ENCODE data around the gene CBLC.

Gene CBLC

GRCh38 chr19:44777715-44778347 lies at the start of gene CBLC:
TSS of gene CBLC (plus strand) at chr19:44777890. CDS start at chr19:44777932, 42 bp downstream.
- DNase-seq (ENCODE audit: low read depth): no peak

DNA sequence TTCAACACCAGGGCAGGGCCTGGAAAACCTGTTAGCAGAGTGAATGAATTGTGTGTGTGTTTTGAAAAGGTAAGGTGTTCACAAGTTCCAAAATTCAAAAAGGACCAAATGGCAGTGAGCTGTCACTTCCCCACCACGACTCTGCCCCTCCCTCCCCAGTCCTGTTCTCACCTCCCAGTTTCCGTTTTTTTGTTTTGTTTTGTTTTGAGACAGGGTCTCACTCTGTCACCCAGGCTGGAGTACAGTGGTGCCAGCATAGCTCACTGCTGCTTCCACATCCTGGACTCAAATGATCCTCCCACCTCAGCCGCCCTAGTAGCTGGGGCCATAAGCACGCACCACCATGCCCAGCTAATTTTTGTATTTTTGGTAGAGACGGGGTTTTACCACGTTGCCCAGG lies 49.5 kb upstream of the CBLC start:
- no peak for DNase-seq (ENCODE audit: low read depth)

DNA sequence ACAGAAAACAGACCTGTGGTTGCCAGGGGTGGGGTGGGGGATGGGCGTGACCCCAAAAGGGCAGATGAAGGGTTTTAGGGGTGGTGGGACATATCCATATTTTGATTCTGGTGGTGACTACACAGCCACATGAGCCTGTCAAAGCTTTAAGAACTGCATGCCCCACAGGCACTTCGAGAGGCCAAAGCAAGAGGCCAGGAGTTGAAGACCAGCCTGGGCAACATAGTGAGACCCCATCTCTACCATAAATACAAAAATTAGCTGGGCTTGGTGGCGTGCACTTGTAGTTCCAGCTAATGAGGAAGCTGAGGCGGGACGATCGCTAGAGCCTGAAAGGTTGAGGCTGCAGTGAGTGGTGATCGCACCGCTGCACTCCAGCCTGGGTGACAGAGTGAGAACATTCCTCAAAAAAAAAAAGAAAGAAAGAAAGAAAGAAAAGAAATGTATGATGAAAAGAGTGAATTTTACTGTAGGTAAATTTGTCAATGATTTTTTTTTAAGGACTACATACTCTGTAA lies 48.1 kb upstream of the CBLC start:
- DNase-seq (ENCODE audit: low read depth): no peak

DNA sequence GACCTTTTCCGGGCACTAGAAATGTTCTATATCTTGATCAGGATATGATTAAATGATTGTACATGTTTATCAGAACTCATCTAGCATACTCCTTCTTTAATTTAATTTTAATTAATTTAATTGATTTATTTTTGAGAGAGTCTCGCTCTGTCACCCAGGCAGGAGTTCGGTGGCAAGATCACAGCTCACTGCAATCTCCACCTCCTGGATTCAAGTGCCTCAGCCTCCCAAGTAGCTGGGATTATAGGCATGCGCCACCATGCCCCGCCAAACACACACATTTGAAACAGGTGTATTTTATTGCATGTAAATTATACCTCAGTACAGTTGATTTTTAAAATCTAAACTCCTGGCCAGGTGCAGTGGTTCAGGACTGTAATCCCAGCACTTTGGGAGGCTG lies 46.6 kb upstream of the CBLC start:
- no peak for DNase-seq (ENCODE audit: low read depth)

- no peak for DNase-seq (ENCODE audit: low read depth)
Measured at GRCh38 chr19:44731622-44732021, 46.1 kb upstream of the CBLC start.

DNA sequence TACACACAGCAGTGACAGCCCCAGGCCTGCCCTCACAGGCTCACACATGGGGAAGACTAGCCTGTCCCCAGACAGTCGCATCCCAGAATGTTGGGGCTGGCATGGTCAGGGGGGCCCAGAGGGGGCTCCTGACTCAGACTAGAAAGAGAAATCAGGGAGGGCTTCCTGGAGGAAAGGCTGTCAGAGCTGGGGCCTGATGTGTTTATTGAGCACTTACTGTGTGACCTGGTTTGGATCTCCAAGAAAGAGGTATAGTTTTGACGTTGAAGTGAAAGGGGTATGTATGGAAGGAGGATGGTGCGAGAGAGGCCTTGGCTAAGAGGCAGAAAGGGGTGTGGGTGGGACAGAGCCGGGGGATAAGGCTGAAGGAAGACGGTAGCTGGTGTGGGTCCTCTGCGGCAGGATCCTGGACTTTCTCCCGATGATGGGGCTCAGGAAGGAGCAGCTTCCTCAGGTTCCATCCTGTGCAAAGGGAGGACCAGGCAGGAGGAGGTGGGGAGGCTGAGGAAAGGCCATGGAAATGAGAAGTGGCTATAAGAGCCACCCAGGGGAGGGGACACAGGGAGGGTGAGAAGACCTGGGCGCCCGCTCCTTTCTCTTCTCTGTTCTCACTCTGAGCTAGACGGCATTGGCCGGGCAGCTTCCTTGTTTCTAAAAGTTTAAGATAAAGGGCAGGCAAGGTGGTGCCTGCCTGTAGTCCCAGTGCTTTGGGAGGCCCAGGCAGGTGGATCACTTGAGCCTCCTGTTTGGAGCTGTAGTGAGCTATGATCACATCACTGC lies 45.3 kb upstream of the CBLC start:
- no peak for DNase-seq (ENCODE audit: low read depth)

DNA sequence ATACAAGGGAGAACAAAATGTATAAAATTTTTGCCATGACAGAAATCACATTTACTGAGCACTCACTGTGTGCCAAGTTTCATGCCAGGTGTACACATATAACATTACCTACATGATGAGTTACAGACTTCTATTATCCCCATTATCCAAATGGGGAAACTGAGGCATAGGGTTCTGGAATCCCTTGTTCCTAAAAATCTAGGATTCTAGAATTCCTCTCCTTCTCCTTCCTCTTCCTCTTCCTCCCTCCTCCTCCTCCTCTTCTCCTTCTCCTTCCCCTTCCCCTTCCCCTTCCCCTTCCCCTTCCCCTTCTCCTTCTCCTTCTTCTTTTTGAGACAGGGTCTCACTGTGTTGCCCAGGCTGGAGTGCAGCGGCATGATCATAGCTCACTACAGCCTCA lies 43.3 kb upstream of the CBLC start:
- no peak for DNase-seq (ENCODE audit: low read depth)

GRCh38 chr19:44735011-44735410 lies 42.7 kb upstream of the CBLC start:
- no peak for DNase-seq (ENCODE audit: low read depth)

GRCh38 chr19:44737238-44738071 lies 40.2 kb upstream of the CBLC start:
- DNase-seq (ENCODE audit: low read depth): no peak

DNA sequence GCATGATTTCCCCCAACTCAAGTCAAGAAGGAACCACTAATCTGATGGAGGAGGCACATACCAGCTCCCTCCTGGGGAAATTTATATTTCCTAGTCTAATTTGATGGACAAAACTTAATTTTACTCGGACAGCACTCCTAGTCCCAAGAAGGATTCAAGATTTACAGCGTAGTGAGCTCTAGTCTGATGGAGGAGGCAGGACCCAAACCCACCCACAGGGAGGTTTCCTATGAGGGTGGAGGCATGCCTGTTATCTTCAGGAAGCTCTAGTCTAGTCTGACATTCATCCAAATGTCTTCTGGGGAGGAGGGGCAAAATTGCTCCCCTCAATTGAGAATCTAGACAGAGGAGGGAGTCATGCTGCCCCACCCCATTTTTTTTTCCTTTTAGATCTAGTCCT lies 39.6 kb upstream of the CBLC start:
- DNase-seq (ENCODE audit: low read depth): no peak

DNA sequence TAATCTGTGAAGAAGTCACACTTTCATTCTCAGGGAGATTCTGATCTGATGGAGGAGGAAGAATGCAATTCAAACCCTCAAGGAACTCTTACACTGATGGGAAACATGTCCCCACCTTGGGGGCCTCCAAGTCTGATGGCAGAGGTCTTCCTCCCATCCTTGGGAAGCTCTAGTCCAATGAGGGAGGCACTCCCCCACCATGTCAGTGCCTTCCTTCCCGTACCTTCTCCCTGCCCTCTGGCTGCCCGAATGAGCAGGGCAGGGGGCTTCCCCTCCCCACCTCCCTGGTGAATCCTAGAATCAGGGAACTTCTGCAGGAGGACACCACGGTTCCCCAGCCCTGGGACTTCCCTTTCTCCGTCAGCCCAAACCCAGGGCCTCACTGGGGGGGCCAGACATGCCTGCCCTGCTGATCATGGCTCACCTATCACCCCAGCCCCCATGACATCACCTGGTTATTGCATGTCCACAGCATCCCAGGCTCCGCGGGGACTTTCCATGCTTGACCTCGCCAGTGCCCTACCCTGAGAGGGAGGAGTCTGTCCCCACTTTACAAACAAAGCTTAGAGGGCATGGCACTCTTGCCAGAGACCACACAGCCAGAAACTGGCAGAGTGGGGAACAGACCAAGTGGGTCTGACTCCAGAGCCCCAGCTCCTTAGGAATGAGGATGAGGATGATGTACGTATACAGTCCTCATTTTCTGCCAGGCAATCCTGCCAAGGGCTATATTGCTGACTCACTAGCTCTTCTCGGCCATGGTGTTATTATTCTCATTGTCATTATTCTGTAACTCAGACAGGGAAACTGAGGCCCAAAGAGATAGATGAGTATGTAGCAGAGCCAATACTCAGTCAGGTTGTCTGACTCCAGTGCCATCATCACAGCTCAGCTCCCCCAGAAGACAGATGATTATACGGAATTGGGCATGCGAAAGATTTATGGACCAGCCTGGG lies 38.8 kb upstream of the CBLC start:
- no peak for DNase-seq (ENCODE audit: low read depth)

DNA sequence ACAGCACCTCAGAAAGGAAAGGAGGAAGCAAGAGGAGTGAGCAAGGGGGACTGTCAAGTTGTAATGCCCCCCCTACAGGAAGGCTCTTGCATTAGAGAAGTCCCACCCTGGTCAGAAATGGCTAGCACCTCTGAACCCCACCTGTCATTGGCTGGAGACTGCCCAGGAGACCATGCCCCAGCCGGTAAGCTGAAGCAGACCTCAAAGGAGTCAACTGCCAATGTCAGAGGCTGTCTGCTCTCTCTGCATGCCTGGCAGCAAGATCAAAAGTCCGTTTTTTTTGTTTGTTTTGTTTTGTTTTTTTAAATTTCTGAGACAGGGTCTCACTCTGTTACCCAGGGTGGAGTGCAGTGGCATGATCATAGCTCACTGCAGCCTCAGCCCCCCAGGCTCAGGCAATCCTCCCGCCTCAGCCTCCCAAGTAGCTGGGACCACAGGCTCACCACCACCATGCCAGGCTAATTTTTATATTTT lies 37.3 kb upstream of the CBLC start:
- DNase-seq (ENCODE audit: low read depth): no peak

DNA sequence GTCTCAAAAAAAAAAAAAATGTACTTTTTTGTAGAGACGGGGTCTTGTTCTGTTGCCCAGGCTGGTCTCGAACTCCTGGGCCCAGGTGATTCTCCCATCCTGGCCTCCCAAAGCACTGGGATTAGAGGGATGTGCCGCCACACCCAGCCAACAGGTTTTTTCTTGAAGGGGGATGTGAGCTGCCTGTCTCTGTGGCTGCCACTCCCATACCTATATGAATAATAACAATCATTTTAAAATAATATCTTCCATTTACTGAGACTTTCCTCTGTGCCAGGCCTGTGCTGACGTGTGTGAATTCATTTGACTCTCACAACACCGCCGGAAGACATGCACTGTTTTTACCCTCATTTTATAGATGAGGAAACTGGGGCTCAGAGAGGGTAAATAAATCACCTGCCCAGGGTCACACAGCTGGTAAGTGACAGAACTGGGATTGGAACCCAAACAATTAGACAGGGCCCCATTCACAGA lies 36.4 kb upstream of the CBLC start:
- no peak for DNase-seq (ENCODE audit: low read depth)

- peak; percentile 100 for DNase-seq (ENCODE audit: low read depth)
Measured at GRCh38 chr19:44741841-44742329, 35.8 kb upstream of the CBLC start.

DNA sequence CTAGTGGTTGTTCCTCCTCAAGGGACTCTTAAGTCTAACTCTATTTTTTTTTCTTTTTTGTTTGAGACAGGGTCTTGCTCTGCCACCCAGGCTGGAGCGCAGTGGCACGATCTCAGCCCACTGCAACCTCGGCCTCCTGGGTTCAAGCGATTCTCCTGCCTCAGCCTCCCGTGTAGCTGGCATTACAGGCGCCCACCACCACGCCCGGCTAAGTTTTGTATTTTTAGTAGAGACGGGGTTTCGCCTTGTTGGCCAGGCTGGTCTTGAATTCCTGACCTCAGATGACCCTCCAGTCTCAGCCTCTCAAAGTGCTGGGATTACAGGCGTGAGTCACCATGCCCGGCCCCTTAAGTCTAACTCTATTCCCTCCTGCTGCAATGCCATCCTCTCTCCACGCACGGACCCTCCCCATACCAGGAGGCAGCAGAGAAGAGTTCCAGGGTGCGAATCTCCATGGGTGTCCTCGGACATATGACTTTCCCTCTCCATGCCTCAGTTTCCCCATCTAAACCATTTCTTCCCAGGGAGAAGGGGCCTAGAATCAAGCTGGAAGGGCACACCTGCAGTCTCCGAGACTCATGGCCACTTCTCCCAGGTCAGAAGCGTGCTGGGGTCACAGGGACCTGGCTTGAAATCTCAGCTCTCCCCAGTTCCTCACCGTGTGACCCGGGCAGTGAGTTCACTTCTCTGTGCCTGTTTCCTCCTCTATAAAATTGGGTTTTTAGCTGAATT lies 35.2 kb upstream of the CBLC start:
- DNase-seq (ENCODE audit: low read depth): no peak

- DNase-seq (ENCODE audit: low read depth): no peak
Measured at GRCh38 chr19:44744871-44745332, 32.8 kb upstream of the CBLC start.

GRCh38 chr19:44745341-44745831 lies 32.3 kb upstream of the CBLC start:
- no peak for DNase-seq (ENCODE audit: low read depth)

DNA sequence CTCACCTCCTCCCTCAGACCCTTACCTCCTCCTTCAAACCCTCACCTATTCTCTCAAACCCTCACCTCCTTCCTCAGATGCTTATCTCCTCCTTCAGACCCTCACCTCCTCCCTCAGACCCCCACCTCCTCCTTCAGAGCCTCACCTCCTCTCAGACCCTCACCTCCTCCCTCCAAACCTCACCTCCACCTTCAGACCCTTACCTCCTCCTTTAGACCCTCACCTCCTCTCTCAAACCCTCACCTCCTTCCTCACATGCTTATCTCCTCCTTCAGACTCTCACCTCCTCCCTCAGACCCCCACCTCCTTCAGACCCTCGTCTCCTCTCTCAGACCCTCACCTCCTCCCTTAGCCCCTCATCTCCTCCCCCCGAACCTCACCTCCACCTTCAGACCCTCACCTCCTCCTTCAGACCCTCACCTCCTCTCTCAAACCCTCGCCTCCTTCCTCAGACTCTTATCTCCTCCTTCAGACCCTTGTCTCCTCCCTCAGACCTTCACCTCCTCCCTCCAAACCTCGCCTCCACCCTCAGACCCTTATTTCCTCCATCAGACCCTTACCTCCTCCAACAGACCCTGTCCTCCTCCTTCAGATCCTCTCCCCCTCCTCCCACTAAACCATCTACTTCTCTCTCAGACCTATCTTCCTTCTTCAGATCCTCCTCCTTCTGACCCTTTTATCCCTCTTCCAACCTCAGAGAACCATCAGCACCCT lies 31.6 kb upstream of the CBLC start:
- DNase-seq (ENCODE audit: low read depth): no peak

GRCh38 chr19:44746616-44746945 lies 31.1 kb upstream of the CBLC start:
- DNase-seq (ENCODE audit: low read depth): no peak
